Lower leg skin (tissue), 4 donors: ENCODE measurements around the gene NR4A1. TPM values are rescaled to one million over a fixed set of nuclear protein-coding genes. Genes with fewer than 3 reads are reported as not detected.

Experiments
- DNase-seq, 2 donors: peaks; one replicate each; pipeline ENCODE4 v3.0.0-alpha.2; 2019; ENCODE audit warnings: low spot score in 2 of 2
- H3K4me3 ChIP-seq: fragments of 200-600 bp; sonication (generic); 2 replicates; pipeline ENCODE4 v1.5.1; 2017; ENCODE audit warnings: mild to moderate bottlenecking, low read depth; ENCODE audit not compliant: poor library complexity, severe bottlenecking
- POLR2A ChIP-seq, 2 donors: fragments of 450-650 bp; IDR thresholded peaks; one replicate each; pipeline ENCODE4 v1.6.1; 2016 to 2017; ENCODE audit warnings: antibody characterized with exemption in 2 of 2, mild to moderate bottlenecking in 1 of 2, moderate library complexity in 1 of 2
- WGBS, 2 donors: methylation state at CpG; one replicate each; pipeline ENCODE4 v1.1.5; 2018; 5-methylcytosine and 5-hydroxymethylcytosine counted together
- intact Hi-C: fragments of 100-400 bp; cut with DNase I; formaldehyde crosslinking; loops from one replicate; pipeline ENCODE4 v1.15.0; 2023; ENCODE audit warnings: low total_unique reads
- total RNA-seq, 4 donors: library from RNA; depleted of rRNA; stranded (reverse); fragments of >200 nt; gene quantifications; one replicate each; pipeline ENCODE4 v1.1.0, GENCODE V29; 2016
- TF ChIP-seq, protein P1 (sequence below), 3 donors: fragments of 450-650 bp; IDR thresholded peaks; one replicate each; pipeline ENCODE4 v1.5.1; 2016; ENCODE audit warnings: antibody characterized with exemption in 3 of 3, mild to moderate bottlenecking in 3 of 3, moderate library complexity in 2 of 3

Gene NR4A1
- total RNA-seq, 4 donors from 2014 or later: 28.7 to 121 (median 105) TPM

DNA sequence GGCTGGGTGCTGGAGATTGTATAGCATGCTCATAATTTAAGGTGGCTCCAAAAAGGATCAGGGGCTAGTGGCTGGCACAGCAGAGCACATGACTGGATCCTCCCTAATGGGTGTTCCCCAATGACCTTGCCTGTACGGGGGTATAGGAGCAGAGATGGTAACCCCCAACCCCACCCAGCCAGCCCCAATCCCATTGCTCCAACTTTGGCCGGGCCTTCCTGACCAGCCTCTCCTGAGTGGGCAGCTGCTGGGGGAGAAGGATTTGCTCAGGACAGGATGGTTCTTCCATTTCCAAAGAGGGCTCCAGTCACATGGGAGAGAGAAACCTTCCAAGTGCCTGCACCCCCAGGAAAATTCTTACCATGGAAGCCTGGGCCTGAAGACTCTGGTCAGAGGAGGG is 15.3 kb upstream of the NR4A1 start:
- no peak for TF ChIP-seq POLR2A (IDR thresholded peaks at IDR 0.05)
- TF ChIP-seq, protein P1, sequence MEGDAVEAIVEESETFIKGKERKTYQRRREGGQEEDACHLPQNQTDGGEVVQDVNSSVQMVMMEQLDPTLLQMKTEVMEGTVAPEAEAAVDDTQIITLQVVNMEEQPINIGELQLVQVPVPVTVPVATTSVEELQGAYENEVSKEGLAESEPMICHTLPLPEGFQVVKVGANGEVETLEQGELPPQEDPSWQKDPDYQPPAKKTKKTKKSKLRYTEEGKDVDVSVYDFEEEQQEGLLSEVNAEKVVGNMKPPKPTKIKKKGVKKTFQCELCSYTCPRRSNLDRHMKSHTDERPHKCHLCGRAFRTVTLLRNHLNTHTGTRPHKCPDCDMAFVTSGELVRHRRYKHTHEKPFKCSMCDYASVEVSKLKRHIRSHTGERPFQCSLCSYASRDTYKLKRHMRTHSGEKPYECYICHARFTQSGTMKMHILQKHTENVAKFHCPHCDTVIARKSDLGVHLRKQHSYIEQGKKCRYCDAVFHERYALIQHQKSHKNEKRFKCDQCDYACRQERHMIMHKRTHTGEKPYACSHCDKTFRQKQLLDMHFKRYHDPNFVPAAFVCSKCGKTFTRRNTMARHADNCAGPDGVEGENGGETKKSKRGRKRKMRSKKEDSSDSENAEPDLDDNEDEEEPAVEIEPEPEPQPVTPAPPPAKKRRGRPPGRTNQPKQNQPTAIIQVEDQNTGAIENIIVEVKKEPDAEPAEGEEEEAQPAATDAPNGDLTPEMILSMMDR (IDR thresholded peaks at IDR 0.05): no peak
- H3K4me3 ChIP-seq: no peak overlapping the region
- DNase-seq: no peak
- intact Hi-C loops: no loop called here
- 74 to 76% methylated on average over 2 of the region's 2 CpGs for WGBS, 2 donors

DNA sequence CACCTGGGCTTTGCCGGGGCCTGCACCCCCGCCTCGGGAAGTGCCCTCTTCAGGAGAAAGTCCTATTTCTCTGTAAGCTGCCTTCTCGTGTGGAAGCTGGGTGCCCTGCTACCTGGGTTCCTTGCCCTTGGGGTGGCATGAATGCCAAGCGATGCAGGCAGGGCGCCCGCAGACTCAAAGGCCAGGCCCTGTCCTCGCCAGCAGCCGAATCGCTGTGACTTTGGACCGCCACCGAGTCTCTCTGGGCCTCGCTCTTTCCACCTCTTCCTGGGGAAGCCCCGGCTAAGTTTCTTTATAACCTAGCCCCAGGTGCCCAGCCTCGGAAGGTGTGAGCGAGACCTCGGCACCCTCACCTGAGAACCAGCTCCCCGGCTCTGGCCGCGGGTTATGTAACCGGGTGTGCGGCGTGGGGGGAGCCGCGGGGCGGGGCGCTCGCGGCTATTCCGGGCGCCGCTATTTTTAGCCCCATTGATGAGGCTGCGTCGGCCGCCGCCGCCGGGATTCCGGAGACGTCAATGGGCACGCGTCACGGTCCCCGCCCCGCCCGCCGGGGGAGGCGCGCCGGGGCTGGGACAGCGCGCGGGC is 14.6 kb upstream of the NR4A1 start:
- 9 to 12% methylated on average over 30 to 42 of the region's 53 CpGs for WGBS, 2 donors

DNA sequence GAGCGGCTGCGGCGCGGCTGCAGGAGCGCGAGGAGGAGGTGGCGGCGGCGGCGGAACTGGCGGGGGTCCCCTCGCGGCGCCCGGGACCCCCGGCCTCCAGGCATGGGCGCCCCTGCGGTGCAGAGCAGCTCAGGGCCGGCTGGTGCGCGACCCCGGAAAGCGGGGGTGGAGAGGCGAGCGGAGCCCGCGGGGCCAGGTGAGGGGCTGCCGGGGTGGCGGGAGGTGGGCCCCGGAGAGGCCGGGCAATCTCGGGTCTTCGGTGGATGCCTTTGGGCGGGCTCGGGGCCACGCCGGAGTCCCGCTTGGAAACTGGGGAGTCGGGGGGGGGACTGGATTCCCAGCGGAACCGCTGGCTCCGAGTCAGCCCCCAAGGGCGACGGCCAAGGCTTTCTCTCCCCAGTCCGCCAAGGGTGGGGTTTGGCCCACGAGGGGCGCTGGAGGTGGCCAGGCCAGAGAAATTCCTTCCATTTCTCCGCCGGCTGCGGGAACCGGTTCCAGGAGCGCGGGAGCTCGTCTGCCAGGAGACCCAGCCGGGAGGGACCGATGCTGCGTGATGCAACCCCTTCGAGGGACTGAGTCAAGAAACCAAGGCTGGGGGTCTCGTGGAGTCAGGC is 13.9 kb upstream of the NR4A1 start:
- TF ChIP-seq, protein P1 (IDR thresholded peaks at IDR 0.05): no peak
- TF ChIP-seq POLR2A (IDR thresholded peaks at IDR 0.05): no peak
- H3K4me3 ChIP-seq: peak overlapping the region; percentile 31
- DNase-seq: peak in 1 of 2 donors; percentile 96
- intact Hi-C loops: no loop called here
- whole genome bisulfite sequencing, 2 donors: 2 to 3% methylated on average over 19 to 23 of the region's 59 CpGs

More for the DNA sequence above, 14.6 kb upstream of the NR4A1 start:
- TF ChIP-seq POLR2A (IDR thresholded peaks at IDR 0.05): no peak
- TF ChIP-seq, protein P1 (IDR thresholded peaks at IDR 0.05): no peak
- intact Hi-C loops: no loop called here
- no peak overlapping the region for H3K4me3 ChIP-seq
- DNase-seq: peak; percentile 83 to 98

DNA sequence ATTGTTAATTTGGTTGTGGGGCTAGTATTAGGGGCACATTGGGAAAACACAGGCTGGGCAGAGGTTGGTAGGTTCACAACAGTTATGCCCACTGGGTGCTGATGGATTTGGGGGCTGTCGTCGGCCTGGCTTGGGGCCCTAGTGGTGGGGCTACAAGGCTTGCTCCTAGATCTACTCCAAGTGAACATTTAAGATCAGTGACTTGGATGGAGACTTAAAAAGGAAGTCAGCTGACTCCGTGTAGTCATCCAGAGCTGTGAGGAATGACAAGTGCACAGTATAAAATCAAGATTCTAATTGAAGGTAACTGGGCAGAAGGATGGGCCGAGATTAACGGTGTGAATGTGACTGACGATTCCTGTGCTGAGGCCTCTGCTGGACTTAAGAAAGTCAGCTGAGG is 12.8 kb upstream of the NR4A1 start:
- intact Hi-C loops: no loop called here
- H3K4me3 ChIP-seq: no peak overlapping the region
- WGBS, 2 donors: 63% methylated on average over 6 of the region's 6 CpGs
- no peak for DNase-seq
- TF ChIP-seq, protein P1 (IDR thresholded peaks at IDR 0.05): no peak
- TF ChIP-seq POLR2A (IDR thresholded peaks at IDR 0.05): no peak

DNA sequence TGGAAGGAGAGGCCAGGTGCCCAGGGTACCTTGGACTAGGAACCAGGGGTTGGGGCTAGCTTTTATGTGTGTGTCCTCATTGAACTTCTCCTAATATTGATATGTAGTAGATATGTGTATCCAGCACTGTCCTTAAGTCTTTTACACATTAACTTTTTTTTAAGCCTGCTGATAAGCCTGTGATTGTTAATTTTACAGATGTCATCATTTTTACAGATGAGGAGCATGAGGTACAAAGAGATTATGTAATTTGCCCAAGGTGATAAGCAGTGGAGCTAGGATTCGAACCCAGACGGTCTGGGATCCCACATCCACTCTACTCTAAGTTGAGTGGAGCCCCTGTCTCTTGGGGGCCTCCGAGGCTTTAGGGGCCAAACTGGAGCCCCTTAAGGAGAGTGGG is 10.2 kb upstream of the NR4A1 start:
- WGBS, 2 donors: 65 to 69% methylated on average over 3 of the region's 3 CpGs
- TF ChIP-seq, protein P1 (IDR thresholded peaks at IDR 0.05): no peak
- TF ChIP-seq POLR2A (IDR thresholded peaks at IDR 0.05): no peak
- no peak for DNase-seq
- H3K4me3 ChIP-seq: no peak overlapping the region
- intact Hi-C loops: no loop called here
